Activated naive CD4-positive, alpha-beta T cell treated with anti-CD3 and anti-CD28 coated beads for 36 hours (primary cell): ENCODE measurements around the gene ANXA2R. TPM values are rescaled to one million over a fixed set of nuclear protein-coding genes. Genes with fewer than 3 reads are reported as not detected.

Experiments used
- CTCF ChIA-PET: fragments of 350-600 bp; sonication (Branson Sonifier 250); formaldehyde crosslinking; loops from one replicate; lab custom pipeline; 2021; ENCODE audit warnings: antibody characterized with exemption; lab: Charles Lee
- DNase-seq: peaks from one replicate; pipeline ENCODE4 v3.0.0-alpha.2; 2020
- H3K27ac Mint-ChIP-seq: one replicate; pipeline ENCODE4 v1.8.0; 2021; ENCODE audit warnings: mild to moderate bottlenecking, mixed read lengths
- H3K27me3 Mint-ChIP-seq: one replicate; pipeline ENCODE4 v1.8.0; 2021; ENCODE audit warnings: low read depth, mixed read lengths
- H3K36me3 Mint-ChIP-seq: one replicate; pipeline ENCODE4 v1.8.0; 2021; ENCODE audit warnings: low read depth, mixed read lengths
- H3K4me1 Mint-ChIP-seq: one replicate; pipeline ENCODE4 v1.8.0; 2021; ENCODE audit warnings: low read depth, mixed read lengths
- H3K4me3 Mint-ChIP-seq: one replicate; pipeline ENCODE4 v1.8.0; 2021; ENCODE audit warnings: mild to moderate bottlenecking, moderate library complexity, mixed read lengths
- H3K9me3 Mint-ChIP-seq: one replicate; pipeline ENCODE4 v1.8.0; 2021; ENCODE audit warnings: mixed read lengths
- intact Hi-C: fragments of 100-400 bp; cut with micrococcal nuclease; formaldehyde crosslinking; loops from one replicate; pipeline ENCODE4 v1.15.1; 2023
- total RNA-seq, 2 experiments: library from RNA; stranded (reverse); gene quantifications; one replicate each; pipeline ENCODE4 v1.2.3, GENCODE V29; 2021

ANXA2R gene
- total RNA-seq, 2 experiments from 2014 or later = 6.0 to 6.5 TPM

GRCh38 chr5:43007246-43007910 lies 32.7 kb downstream of the ANXA2R start:
- no peaks in the 10 kb centered on the region for H3K9me3 Mint-ChIP-seq
- H3K4me3 Mint-ChIP-seq = peak overlapping the region; percentile 79
- CTCF ChIA-PET = interaction anchor here (1.4 to 5.8 kb wide), 6 partner anchors 12 to 99 kb away, joined by 5 to 82 read pairs (median 24); no protein-coding TSS in a partner anchor
- intact Hi-C loops = loop anchor here (1.0 to 5.0 kb wide), 4 partner anchors 12 to 1105 kb away; partner anchors contain the start of genes NNT, RIMOC1 and ZNF131
- H3K27ac Mint-ChIP-seq = peak overlapping the region; percentile 97
- H3K36me3 Mint-ChIP-seq = no peaks in the 10 kb centered on the region
- peak; percentile 80 for DNase-seq
- H3K27me3 Mint-ChIP-seq = no peaks in the 10 kb centered on the region
- peaks cover 24% of the 10 kb centered on the region for H3K4me1 Mint-ChIP-seq

- Mint-ChIP-seq H3K27me3 (no peaks in the 10 kb centered on the region), H3K4me1 (peaks cover 24% of the 10 kb centered on the region), H3K36me3 (no peaks in the 10 kb centered on the region), H3K27ac (peak overlapping the region; percentile 97), H3K9me3 (no peaks in the 10 kb centered on the region), H3K4me3 (peak overlapping the region; percentile 79)
- CTCF ChIA-PET = interaction anchor here (2.2 to 5.8 kb wide), 3 partner anchors 12 to 57 kb away, joined by 5 to 82 read pairs (median 73); no protein-coding TSS in a partner anchor
- intact Hi-C loops = loop anchor here (1.0 to 5.0 kb wide), 4 partner anchors 11 to 1104 kb away; partner anchors contain the start of genes NNT, RIMOC1 and ZNF131
- DNase-seq = no peak
Observed at GRCh38 chr5:43006424-43007202, 33.5 kb downstream of the ANXA2R start.

- Mint-ChIP-seq H3K27me3 (peaks cover 3% of the 10 kb centered on the region), H3K36me3 (no peaks in the 10 kb centered on the region), H3K9me3 (no peaks in the 10 kb centered on the region), H3K4me3 (no peak overlapping the region), H3K4me1 (peaks cover 23% of the 10 kb centered on the region), H3K27ac (no peak overlapping the region)
- no peak for DNase-seq
- intact Hi-C loops = loop anchor here (5.0 kb wide), 3 partner anchors 117 to 1103 kb away; partner anchors contain the start of genes NNT, RIMOC1 and ZNF131
- CTCF ChIA-PET = no interaction called here
Observed at GRCh38 chr5:43005031-43005430, 35.1 kb downstream of the ANXA2R start.

- intact Hi-C loops = no loop called here
- CTCF ChIA-PET = no interaction called here
Observed at GRCh38 chr5:43001748-43002147, 38.4 kb downstream of the ANXA2R start.

GRCh38 chr5:43000914-43001313 lies 39.2 kb downstream of the ANXA2R start:
- no peaks in the 10 kb centered on the region for H3K36me3 Mint-ChIP-seq
- H3K27ac Mint-ChIP-seq = no peak overlapping the region
- peaks cover 17% of the 10 kb centered on the region for H3K4me1 Mint-ChIP-seq
- CTCF ChIA-PET = no interaction called here
- no peak for DNase-seq
- H3K4me3 Mint-ChIP-seq = no peak overlapping the region
- H3K27me3 Mint-ChIP-seq = peaks cover 3% of the 10 kb centered on the region
- H3K9me3 Mint-ChIP-seq = no peaks in the 10 kb centered on the region
- intact Hi-C loops = no loop called here

More at GRCh38 chr5:43001748-43002147, 38.4 kb downstream of the ANXA2R start:
- no peak for DNase-seq
- Mint-ChIP-seq H3K27me3 (peaks cover 3% of the 10 kb centered on the region), H3K4me3 (no peak overlapping the region), H3K9me3 (no peaks in the 10 kb centered on the region), H3K4me1 (peaks cover 12% of the 10 kb centered on the region), H3K27ac (no peak overlapping the region), H3K36me3 (no peaks in the 10 kb centered on the region)

GRCh38 chr5:43000111-43000840 lies 39.8 kb downstream of the ANXA2R start:
- Mint-ChIP-seq H3K4me3 (peak overlapping the region; percentile 0), H3K9me3 (no peaks in the 10 kb centered on the region), H3K36me3 (no peaks in the 10 kb centered on the region), H3K4me1 (peaks cover 17% of the 10 kb centered on the region), H3K27ac (no peak overlapping the region), H3K27me3 (peaks cover 3% of the 10 kb centered on the region)
- no peak for DNase-seq
- CTCF ChIA-PET = no interaction called here
- intact Hi-C loops = no loop called here

GRCh38 chr5:42995360-42995751 lies 44.8 kb downstream of the ANXA2R start:
- Mint-ChIP-seq H3K9me3 (no peaks in the 10 kb centered on the region), H3K4me3 (peak overlapping the region; percentile 99), H3K27me3 (no peaks in the 10 kb centered on the region), H3K4me1 (peaks cover 16% of the 10 kb centered on the region), H3K27ac (peak overlapping the region; percentile 100), H3K36me3 (peaks cover 3% of the 10 kb centered on the region)
- CTCF ChIA-PET = interaction anchor here (0.6 to 10.4 kb wide), 14 partner anchors 13 to 603 kb away, joined by 3 to 144 read pairs (median 4); partner anchors contain the start of gene ANXA2R
- intact Hi-C loops = loop anchor here (1.0 to 2.0 kb wide), 8 partner anchors 12 to 489 kb away; partner anchors contain the start of genes ANXA2R and NIM1K
- DNase-seq = peak; percentile 24

- intact Hi-C loops = loop anchor here (1.0 to 5.0 kb wide), 9 partner anchors 13 to 608 kb away; partner anchors contain the start of genes ANXA2R, NIM1K and NNT
- CTCF ChIA-PET = interaction anchor here (0.7 to 10.4 kb wide), 20 partner anchors 12 to 603 kb away, joined by 3 to 144 read pairs (median 5); partner anchors contain the start of gene ANXA2R
- Mint-ChIP-seq H3K27ac (peak overlapping the region; percentile 100), H3K4me3 (peak overlapping the region; percentile 99), H3K36me3 (peaks cover 6% of the 10 kb centered on the region), H3K9me3 (peaks cover 2% of the 10 kb centered on the region), H3K27me3 (no peaks in the 10 kb centered on the region), H3K4me1 (peaks cover 16% of the 10 kb centered on the region)
- peak; percentile 94 for DNase-seq
Observed at GRCh38 chr5:42994555-42995359, 45.4 kb downstream of the ANXA2R start.

- Mint-ChIP-seq H3K4me3 (peak overlapping the region; percentile 99), H3K36me3 (peaks cover 6% of the 10 kb centered on the region), H3K27ac (peak overlapping the region; percentile 100), H3K4me1 (peaks cover 20% of the 10 kb centered on the region), H3K9me3 (peaks cover 2% of the 10 kb centered on the region), H3K27me3 (no peaks in the 10 kb centered on the region)
- intact Hi-C loops = loop anchor here (2.0 to 5.0 kb wide), 4 partner anchors 199 to 608 kb away; partner anchors contain the start of genes NIM1K and NNT
- CTCF ChIA-PET = interaction anchor here (0.8 to 10.4 kb wide), 17 partner anchors 11 to 85 kb away, joined by 3 to 144 read pairs (median 6); partner anchors contain the start of gene ANXA2R
- no peak for DNase-seq
Observed at GRCh38 chr5:42994246-42994554, 45.9 kb downstream of the ANXA2R start.

GRCh38 chr5:42993516-42994245 lies 46.4 kb downstream of the ANXA2R start:
- Mint-ChIP-seq H3K27ac (peak overlapping the region; percentile 100), H3K9me3 (peaks cover 5% of the 10 kb centered on the region), H3K4me1 (peaks cover 25% of the 10 kb centered on the region), H3K36me3 (peaks cover 8% of the 10 kb centered on the region), H3K27me3 (no peaks in the 10 kb centered on the region), H3K4me3 (peak overlapping the region; percentile 99)
- intact Hi-C loops = loop anchor here (1.0 to 5.0 kb wide), 8 partner anchors 27 to 609 kb away; partner anchors contain the start of genes NIM1K and NNT
- DNase-seq = peak; percentile 68
- CTCF ChIA-PET = interaction anchor here (0.8 to 10.4 kb wide), 19 partner anchors 10 to 491 kb away, joined by 3 to 144 read pairs (median 5); partner anchors contain the start of gene ANXA2R
